Ovary (tissue), 9 donors: ENCODE results near the gene HDAC11. TPM values are rescaled to one million over a fixed set of nuclear protein-coding genes. Genes with fewer than 3 reads are reported as not detected.
A peak's percentile ranks its signal among the peaks of the same experiment; 100 is the strongest.

Experiments
- DNase-seq, 5 donors: peaks; one replicate each; pipeline ENCODE4 v3.0.0-alpha.2; 2019 to 2020
- H3K27ac ChIP-seq, 2 donors: fragments of 200-600 bp; one replicate each; pipeline versions ENCODE4 v1.5.1 to v1.8.0; 2019 to 2022
- H3K27me3 ChIP-seq: fragments of 200-600 bp; one replicate; pipeline ENCODE4 v1.8.0; 2022
- H3K36me3 ChIP-seq: fragments of 200-600 bp; sonication (generic); one replicate; pipeline ENCODE4 v1.5.1; 2019
- H3K4me1 ChIP-seq: one replicate; pipeline ENCODE4 v1.8.1; 2013; ENCODE audit warnings: mild to moderate bottlenecking, moderate library complexity; ENCODE audit not compliant: insufficient read depth
- H3K4me3 ChIP-seq: fragments of 200-600 bp; sonication (generic); one replicate; pipeline ENCODE4 v1.5.1; 2017
- H3K9me3 ChIP-seq, 2 donors: fragments of 200-600 bp in 1 of 2; sonication (generic) in 1 of 2; one replicate each; pipeline versions ENCODE4 v1.5.1 to v1.8.1; 2013 to 2019; ENCODE audit warnings: mild to moderate bottlenecking in 1 of 2, moderate library complexity in 1 of 2
- CTCF ChIP-seq, 3 donors: fragments of 450-650 bp in 2 of 3; fragments of 200-600 bp in 1 of 3; IDR thresholded peaks; one replicate each; pipeline versions ENCODE4 v1.5.1 to v1.8.0; 2016 to 2022; ENCODE audit warnings: antibody characterized with exemption in 3 of 3, mild to moderate bottlenecking in 1 of 3
- EP300 ChIP-seq: sonication (generic); formaldehyde crosslinking; IDR thresholded peaks from one replicate; pipeline ENCODE4 v1.6.1; 2017; ENCODE audit warnings: antibody characterized with exemption
- POLR2A ChIP-seq: fragments of 450-650 bp; IDR thresholded peaks from one replicate; pipeline ENCODE4 v1.6.1; 2017; ENCODE audit warnings: antibody characterized with exemption, mild to moderate bottlenecking, moderate library complexity
- WGBS, 3 donors: extraction: QIAGEN DNeasy Blood & Tissue Kit in 1 of 3; methylation state at CpG; one replicate each; pipeline versions ENCODE4 v1.1.5 to v1.1.7; 2013 to 2017; 5-methylcytosine and 5-hydroxymethylcytosine counted together
- intact Hi-C, 4 donors: fragments of 100-400 bp; cut with DNase I; formaldehyde crosslinking; loops; one replicate each; pipeline versions ENCODE4 v1.11.0 to v1.15.1; 2022 to 2023
- polyA plus RNA-seq, 2 donors: library from polyadenylated mRNA; stranded (reverse); fragments of 200-250 nt in 1 of 2; fragments of 350-450 nt in 1 of 2; fragmentation: Illumina TruSeq in 1 of 2; extraction: RNeasy Lipid Tissue Mini Kit (QIAGEN cat#74804) in 1 of 2; gene quantifications; one replicate each; pipeline ENCODE4 v1.2.3, GENCODE V29; 2013 to 2014
- total RNA-seq, 7 donors: library from RNA; depleted of rRNA in 2 of 7; stranded (reverse); fragments of >200 nt in 2 of 7; fragmentation: NEBNext Ultra II Directional in 3 of 7; extraction: Animal tissue kit (Norgen Biotek cat#: 25700) in 3 of 7; gene quantifications; one replicate each; pipeline versions ENCODE4 v1.1.0 to v1.2.4, GENCODE V29; 2016 to 2023
- donor health status: DM: no; HTN: no; CAD: no; lungs with moderate emphysema.
- donor health status: DM: no; HTN: no; CAD: no.
- donor health status: Bipolar disorder and iron deficiency.
- donor health status: DM: yes; HTN: yes; CAD: no.
- donor health status: DM: no; HTN: no; CAD: no.
- donor health status: DM: yes; HTN: yes; CAD: no.

The HDAC11 gene
- total and polyA plus RNA-seq, 9 donors: 6.4 to 27.1 (median 19.6) TPM

- WGBS, 3 donors: 54 to 59% (median 58%) methylated on average over 4 of the region's 4 CpGs
- Histone ChIP-seq H3K36me3 (no peaks in the 10 kb centered on the region), H3K27ac (no peak overlapping the region), H3K27me3 (no peaks in the 10 kb centered on the region), H3K4me3 (no peak overlapping the region), H3K4me1 (peaks cover under 1% of the 10 kb centered on the region), H3K9me3 (no peaks in the 10 kb centered on the region)
- TF ChIP-seq EP300 (no peak), CTCF (IDR thresholded peaks at IDR 0.05) (no peak), POLR2A (no peak)
- intact Hi-C loops: loop anchor here in 1 of 4 donors (5.0 kb wide), 1 partner anchor 360 kb away; no protein-coding TSS in a partner anchor
- no peak for DNase-seq
These were observed 22.5 kb upstream of the HDAC11 start for GRCh38 chr3:13457593-13457992.

DNA sequence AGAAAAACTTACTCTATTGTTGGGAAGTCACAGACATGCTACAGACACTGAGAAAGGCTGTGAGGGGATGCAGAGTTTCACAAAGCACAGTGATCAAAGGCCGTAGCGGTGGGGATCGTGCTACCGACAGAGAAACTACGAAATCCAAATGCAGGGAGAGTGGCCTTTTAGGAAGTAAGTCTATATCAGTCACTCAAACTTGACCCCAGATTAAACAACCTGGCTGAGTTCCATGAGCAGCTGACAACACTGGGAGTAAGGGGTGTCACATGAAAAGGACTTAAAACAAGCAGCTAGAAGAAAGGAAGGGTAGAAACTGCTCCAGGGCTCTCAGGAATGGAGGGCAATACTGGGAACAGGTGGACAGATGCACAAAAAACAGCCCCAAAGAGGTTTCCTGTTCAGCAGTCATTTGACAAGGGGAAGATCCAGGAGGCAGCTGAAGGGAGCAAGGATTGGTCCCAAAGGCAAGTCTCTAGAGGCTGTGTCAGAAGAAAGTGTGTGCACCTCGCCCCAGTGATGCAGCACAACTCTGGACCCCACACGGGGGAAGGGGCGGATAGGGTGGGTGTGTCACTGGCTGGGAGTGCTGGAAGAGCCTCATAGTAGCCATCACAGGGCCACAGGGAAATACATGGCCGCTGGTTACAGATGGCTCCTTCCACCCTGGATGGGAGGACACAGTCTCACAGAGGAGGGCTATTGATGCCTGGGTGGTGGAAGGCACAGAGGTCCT lies 20.3 kb upstream of the HDAC11 start:
- 71 to 79% (median 77%) methylated on average over 9 of the region's 9 CpGs for WGBS, 3 donors
- H3K4me3 ChIP-seq: no peak overlapping the region
- H3K27me3 ChIP-seq: no peaks in the 10 kb centered on the region
- TF ChIP-seq POLR2A (no peak), EP300 (no peak), CTCF (IDR thresholded peaks at IDR 0.05) (no peak)
- no peaks in the 10 kb centered on the region for H3K4me1 ChIP-seq
- intact Hi-C loops: loop anchor here in 1 of 4 donors (5.0 kb wide), 1 partner anchor 362 kb away; no protein-coding TSS in a partner anchor
- no peak overlapping the region for H3K27ac ChIP-seq
- H3K9me3 ChIP-seq: no peaks in the 10 kb centered on the region
- H3K36me3 ChIP-seq: no peaks in the 10 kb centered on the region
- DNase-seq: no peak

DNA sequence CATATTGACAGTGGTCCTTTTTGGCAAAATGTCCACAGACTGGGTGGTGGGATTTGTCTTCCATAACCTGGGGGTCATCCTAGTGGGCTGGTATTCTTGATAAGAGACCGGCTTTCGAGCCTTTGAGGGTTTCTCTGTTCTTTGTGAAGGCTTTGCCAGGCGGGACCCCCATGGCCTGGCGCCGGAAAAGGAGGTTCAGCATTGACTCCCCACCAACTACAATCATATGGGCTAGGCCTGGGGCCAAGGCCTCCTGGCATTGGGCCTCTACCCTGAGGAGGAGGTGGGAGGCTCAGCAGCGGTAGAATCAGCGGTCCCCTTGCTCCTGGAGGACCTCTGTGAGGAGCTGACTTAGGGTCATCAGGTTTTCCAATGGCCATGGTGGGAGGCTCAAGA lies 19.8 kb upstream of the HDAC11 start:
- intact Hi-C loops: no loop called here
- Histone ChIP-seq H3K27ac (no peak overlapping the region), H3K27me3 (no peaks in the 10 kb centered on the region), H3K9me3 (no peaks in the 10 kb centered on the region), H3K4me1 (no peaks in the 10 kb centered on the region), H3K4me3 (no peak overlapping the region), H3K36me3 (no peaks in the 10 kb centered on the region)
- DNase-seq: no peak
- WGBS, 3 donors: 88 to 96% (median 95%) methylated on average over 7 of the region's 7 CpGs
- TF ChIP-seq CTCF (IDR thresholded peaks at IDR 0.05): no peak
- no peak for TF ChIP-seq POLR2A
- TF ChIP-seq EP300: no peak

DNA sequence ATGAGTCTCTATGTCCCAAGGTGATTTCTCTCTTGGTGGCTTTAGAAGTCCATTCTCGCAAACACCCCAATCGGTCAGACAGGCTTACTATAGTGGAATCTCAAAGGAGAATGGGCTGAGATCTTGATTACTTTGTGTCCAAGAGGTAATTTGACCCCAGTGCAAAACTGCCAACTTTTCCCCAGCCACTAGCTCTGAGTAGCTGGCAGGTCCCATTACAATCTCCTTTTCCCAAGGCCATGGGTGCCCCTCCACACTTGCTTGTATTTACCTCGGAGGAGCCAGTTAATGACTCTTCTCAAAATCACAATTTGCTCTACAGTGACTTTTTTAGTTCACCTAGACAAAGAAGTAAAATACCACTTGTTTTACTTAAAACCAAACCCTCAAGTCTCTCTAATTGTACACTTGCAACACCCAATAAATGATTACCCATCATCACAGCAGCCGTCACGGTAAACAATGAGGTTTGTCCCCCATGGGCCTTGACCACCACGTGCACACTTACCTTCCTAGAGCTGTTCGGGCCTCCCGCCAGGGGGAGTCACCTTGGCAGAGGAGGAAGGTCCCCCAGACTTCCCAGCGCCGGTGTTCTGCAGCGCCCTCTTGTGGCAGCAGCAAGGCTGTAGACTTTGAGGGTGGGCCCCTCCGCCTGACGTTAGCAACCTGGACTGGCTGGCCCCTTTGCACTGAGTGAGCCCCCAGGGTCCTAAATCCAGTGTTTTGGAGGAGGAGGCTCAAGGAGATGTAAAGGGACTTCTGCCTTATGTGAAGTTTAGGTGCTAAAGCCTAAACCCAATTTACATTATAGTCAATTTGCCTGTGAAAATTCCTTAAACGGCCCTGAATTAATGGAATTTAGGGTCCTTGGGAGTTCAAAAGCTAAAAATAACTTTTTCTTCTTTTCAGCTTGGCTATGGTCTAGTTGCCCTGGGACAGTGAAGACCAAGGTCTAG lies 18.7 kb upstream of the HDAC11 start:
- H3K36me3 ChIP-seq: no peaks in the 10 kb centered on the region
- H3K27me3 ChIP-seq: no peaks in the 10 kb centered on the region
- no peaks in the 10 kb centered on the region for H3K9me3 ChIP-seq
- peak in 2 of 5 donors; percentile 40 to 56 for DNase-seq
- no peak overlapping the region for H3K4me3 ChIP-seq
- TF ChIP-seq EP300 (no peak), POLR2A (no peak), CTCF (IDR thresholded peaks at IDR 0.05) (no peak)
- WGBS, 3 donors: 26 to 30% (median 26%) methylated on average over 14 of the region's 14 CpGs
- H3K4me1 ChIP-seq: no peaks in the 10 kb centered on the region
- H3K27ac ChIP-seq: no peak overlapping the region
- intact Hi-C loops: no loop called here
